Measurements from ENCODE around the gene NATD1.

NATD1 gene

GRCh38 chr17:21275047-21275578, 21.9 kb upstream of the NATD1 start:
- no peak for DNase-seq

GRCh38 chr17:21272881-21273792, 19.9 kb upstream of the NATD1 start:
- no peak for DNase-seq

GRCh38 chr17:21272250-21272649, 19.0 kb upstream of the NATD1 start:
- DNase-seq: no peak

GRCh38 chr17:21271454-21272183, 18.4 kb upstream of the NATD1 start:
- DNase-seq: no peak

GRCh38 chr17:21269394-21269793, 16.2 kb upstream of the NATD1 start:
- DNase-seq: no peak

- DNase-seq: no peak
Measured at GRCh38 chr17:21268596-21269188, 15.5 kb upstream of the NATD1 start.

- no peak for DNase-seq
Measured at GRCh38 chr17:21263376-21263775, 10.2 kb upstream of the NATD1 start.

- no peak for DNase-seq
Measured at GRCh38 chr17:21262259-21262993, 9.2 kb upstream of the NATD1 start.

GRCh38 chr17:21258593-21258992, 5.4 kb upstream of the NATD1 start:
- no peak for DNase-seq

- no peak for DNase-seq
Measured at GRCh38 chr17:21253646-21254441, 634 bp upstream of the NATD1 start.

- no peak for DNase-seq
Measured at GRCh38 chr17:21252289-21252795, 868 bp downstream of the NATD1 start.

- DNase-seq: no peak
Measured at GRCh38 chr17:21251337-21252010, 1.7 kb downstream of the NATD1 start.

- DNase-seq: no peak
Measured at GRCh38 chr17:21250854-21251253, 2.4 kb downstream of the NATD1 start.

- no peak for DNase-seq
Measured at GRCh38 chr17:21249920-21250703, 3.1 kb downstream of the NATD1 start.

- DNase-seq: no peak
Measured at GRCh38 chr17:21249086-21249795, 4.0 kb downstream of the NATD1 start.

GRCh38 chr17:21248500-21248899, 4.7 kb downstream of the NATD1 start:
- no peak for DNase-seq

GRCh38 chr17:21247552-21248258, 5.5 kb downstream of the NATD1 start:
- no peak for DNase-seq

GRCh38 chr17:21246698-21247097, 6.5 kb downstream of the NATD1 start:
- no peak for DNase-seq

GRCh38 chr17:21245639-21246084, 7.5 kb downstream of the NATD1 start:
- DNase-seq: no peak

Measured in amniotic stem cell (primary cell).